Prostate gland (tissue), 2 donors: ENCODE results near the gene CLRN1. TPM values are rescaled to one million over a fixed set of nuclear protein-coding genes. Genes with fewer than 3 reads are reported as not detected.

Source experiments
- DNase-seq: peaks from one replicate; pipeline ENCODE4 v3.0.0-alpha.2; 2019; ENCODE audit warnings: low spot score
- H3K27ac ChIP-seq, 2 donors: fragments of 200-600 bp; sonication (generic); 2 replicates each; pipeline ENCODE4 v1.5.1; 2017 to 2019
- H3K27me3 ChIP-seq: fragments of 200-600 bp; sonication (generic); replicated peaks from 2 replicates; pipeline ENCODE4 v1.5.1; 2019; ENCODE audit not compliant: insufficient read depth
- H3K36me3 ChIP-seq, 2 donors: fragments of 200-600 bp; sonication (generic); 1 replicate in 1 of 2; 2 replicates in 1 of 2; pipeline versions ENCODE4 v1.5.1 to v1.8.1; 2017 to 2019
- H3K4me1 ChIP-seq: fragments of 200-600 bp; sonication (generic); replicated peaks from 2 replicates; pipeline ENCODE4 v1.5.1; 2019
- H3K4me3 ChIP-seq, 2 donors: fragments of 200-600 bp; sonication (generic); 2 replicates each; pipeline ENCODE4 v1.5.1; 2017 to 2019
- H3K9me3 ChIP-seq: fragments of 200-600 bp; sonication (generic); 2 replicates; pipeline ENCODE4 v1.5.1; 2017
- POLR2A ChIP-seq: fragments of 450-650 bp; IDR thresholded peaks from one replicate; pipeline ENCODE4 v1.6.1; 2016; ENCODE audit warnings: antibody characterized with exemption, mild to moderate bottlenecking
- POLR2AphosphoS5 ChIP-seq: sonication (generic); formaldehyde crosslinking; IDR thresholded peaks from one replicate; pipeline ENCODE4 v1.6.1; 2017; ENCODE audit warnings: antibody characterized with exemption
- WGBS: methylation state at CpG from one replicate; pipeline ENCODE4 v1.1.5; 2018; 5-methylcytosine and 5-hydroxymethylcytosine counted together
- intact Hi-C: fragments of 100-400 bp; cut with DNase I; formaldehyde crosslinking; loops from one replicate; pipeline ENCODE4 v1.14.2; 2022
- total RNA-seq, 2 donors: library from RNA; depleted of rRNA; stranded (reverse); fragments of >200 nt; gene quantifications; one replicate each; pipeline ENCODE4 v1.1.0, GENCODE V29; 2016
- TF ChIP-seq, protein P1 (sequence below), 4 experiments: fragments of 200-600 bp in 2 of 4; fragments of 450-650 bp in 2 of 4; sonication (generic) in 2 of 4; IDR thresholded peaks; 1 replicate in 3 of 4; 2 replicates in 1 of 4; pipeline ENCODE4 v1.5.1; 2016 to 2019; ENCODE audit warnings: antibody characterized with exemption in 4 of 4, mild to moderate bottlenecking in 2 of 4, moderate library complexity in 2 of 4

Gene CLRN1
- total RNA-seq, 2 donors from 2014 or later = 0.23 TPM; not detected in 1

DNA sequence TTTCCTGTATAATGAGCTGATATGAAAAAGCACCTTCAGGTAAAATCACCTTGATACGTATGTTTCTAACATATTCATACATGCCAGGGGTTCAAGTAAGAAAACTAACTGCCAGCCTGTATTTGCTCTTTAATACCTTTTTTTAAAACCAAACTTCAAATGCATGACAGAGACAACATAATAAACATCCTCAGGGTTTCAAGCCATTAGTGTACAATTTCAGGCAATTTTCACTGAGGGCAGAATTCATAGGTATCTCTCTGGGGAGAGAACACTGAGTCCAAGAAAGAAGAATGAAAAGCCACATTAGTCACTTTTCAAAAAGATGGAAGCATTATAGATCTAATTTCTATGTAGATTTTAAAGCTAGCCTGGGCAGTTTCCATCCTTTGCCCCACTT is 94.2 kb downstream of the CLRN1 start:
- H3K27ac ChIP-seq = no peak overlapping the region

DNA sequence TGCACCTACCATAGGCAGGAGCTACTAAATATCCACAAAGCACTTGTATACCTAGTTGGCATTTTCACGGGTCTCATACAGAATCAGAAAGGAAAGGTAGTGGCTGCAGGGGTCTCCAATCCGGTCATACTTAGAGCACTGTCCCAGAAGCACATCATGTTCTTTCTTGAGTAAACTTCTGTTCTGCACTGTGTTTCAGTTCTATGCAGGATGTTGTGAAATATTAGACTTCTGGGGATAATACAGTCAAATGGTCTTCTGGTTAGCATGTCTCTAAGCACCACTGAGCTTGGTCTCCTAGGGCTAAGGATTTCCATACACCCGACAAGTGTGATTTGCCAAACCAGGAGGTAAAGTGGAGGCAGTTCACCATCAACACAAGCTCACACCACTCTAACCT is 95.2 kb downstream of the CLRN1 start:
- intact Hi-C loops = no loop called here
- no peak for DNase-seq
- H3K9me3 ChIP-seq = no peaks in the 10 kb centered on the region
- H3K4me1 ChIP-seq = no peaks in the 10 kb centered on the region
- H3K4me3 ChIP-seq = no peak overlapping the region
- H3K36me3 ChIP-seq = no peaks in the 10 kb centered on the region
- TF ChIP-seq, protein P1, sequence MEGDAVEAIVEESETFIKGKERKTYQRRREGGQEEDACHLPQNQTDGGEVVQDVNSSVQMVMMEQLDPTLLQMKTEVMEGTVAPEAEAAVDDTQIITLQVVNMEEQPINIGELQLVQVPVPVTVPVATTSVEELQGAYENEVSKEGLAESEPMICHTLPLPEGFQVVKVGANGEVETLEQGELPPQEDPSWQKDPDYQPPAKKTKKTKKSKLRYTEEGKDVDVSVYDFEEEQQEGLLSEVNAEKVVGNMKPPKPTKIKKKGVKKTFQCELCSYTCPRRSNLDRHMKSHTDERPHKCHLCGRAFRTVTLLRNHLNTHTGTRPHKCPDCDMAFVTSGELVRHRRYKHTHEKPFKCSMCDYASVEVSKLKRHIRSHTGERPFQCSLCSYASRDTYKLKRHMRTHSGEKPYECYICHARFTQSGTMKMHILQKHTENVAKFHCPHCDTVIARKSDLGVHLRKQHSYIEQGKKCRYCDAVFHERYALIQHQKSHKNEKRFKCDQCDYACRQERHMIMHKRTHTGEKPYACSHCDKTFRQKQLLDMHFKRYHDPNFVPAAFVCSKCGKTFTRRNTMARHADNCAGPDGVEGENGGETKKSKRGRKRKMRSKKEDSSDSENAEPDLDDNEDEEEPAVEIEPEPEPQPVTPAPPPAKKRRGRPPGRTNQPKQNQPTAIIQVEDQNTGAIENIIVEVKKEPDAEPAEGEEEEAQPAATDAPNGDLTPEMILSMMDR (IDR thresholded peaks at IDR 0.05) = no peak
- no peak overlapping the region for H3K27ac ChIP-seq
- H3K27me3 ChIP-seq = no peaks in the 10 kb centered on the region
- 63% methylated on average over 3 of the region's 3 CpGs for WGBS

More for the DNA sequence above, 94.2 kb downstream of the CLRN1 start:
- Histone ChIP-seq H3K9me3 (no peaks in the 10 kb centered on the region), H3K27me3 (no peaks in the 10 kb centered on the region), H3K4me3 (no peak overlapping the region), H3K36me3 (no peaks in the 10 kb centered on the region), H3K4me1 (no peaks in the 10 kb centered on the region)
- no peak for DNase-seq
- intact Hi-C loops = no loop called here
- no peak for TF ChIP-seq POLR2A
- TF ChIP-seq POLR2AphosphoS5 = no peak
- TF ChIP-seq, protein P1 (IDR thresholded peaks at IDR 0.05) = no peak
- WGBS = 89% methylated on average over 1 of the region's 1 CpG

DNA sequence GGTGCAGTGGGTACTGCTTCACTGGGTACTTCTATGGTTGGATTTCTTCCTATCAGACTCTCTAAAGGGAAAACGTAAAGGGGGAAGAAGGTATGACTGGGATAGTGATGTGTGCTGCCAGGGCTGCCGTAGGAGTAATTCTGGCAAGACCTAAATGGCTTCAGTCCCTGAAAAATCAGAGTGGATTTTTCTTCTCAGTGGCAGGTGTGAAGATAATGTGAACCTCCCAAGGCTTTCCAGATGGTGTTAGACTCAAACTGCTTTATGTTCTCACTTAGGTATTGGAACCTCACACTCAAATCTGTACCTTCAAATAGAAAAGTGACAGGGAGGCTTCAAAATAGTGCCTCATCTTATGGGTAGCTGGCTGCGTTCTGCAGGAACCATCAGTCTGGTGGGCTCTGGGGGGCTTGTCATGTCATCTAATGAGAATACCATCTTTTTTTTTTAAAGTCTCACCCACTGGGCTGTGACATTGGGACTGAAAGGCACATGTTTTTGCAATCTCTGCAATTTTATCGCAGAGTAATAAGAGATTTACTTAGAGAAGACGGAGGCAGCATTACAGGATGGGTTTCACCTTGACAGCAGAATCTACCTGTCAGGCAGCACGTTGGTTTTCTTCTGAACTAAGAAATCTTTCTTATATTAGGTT is 95.8 kb downstream of the CLRN1 start:
- intact Hi-C loops = no loop called here

More for the DNA sequence above, 95.8 kb downstream of the CLRN1 start:
- H3K27me3 ChIP-seq = no peaks in the 10 kb centered on the region
- TF ChIP-seq, protein P1 (IDR thresholded peaks at IDR 0.05) = no peak
- no peak for TF ChIP-seq POLR2A
- TF ChIP-seq POLR2AphosphoS5 = no peak
- 85% methylated on average over 6 of the region's 6 CpGs for WGBS
- no peaks in the 10 kb centered on the region for H3K9me3 ChIP-seq
- H3K4me1 ChIP-seq = no peaks in the 10 kb centered on the region
- H3K4me3 ChIP-seq = no peak overlapping the region
- H3K36me3 ChIP-seq = no peaks in the 10 kb centered on the region
- no peak for DNase-seq
- no peak overlapping the region for H3K27ac ChIP-seq

Other genes starting within 250 kb of the CLRN1 start
- gene SIAH2, start 209.6 kb downstream of the CLRN1 start, total RNA-seq = 10 to 100 TPM; 47.4 to 48.9 TPM
- gene MINDY4B, start 67.3 kb downstream of the CLRN1 start, total RNA-seq = not detected
- gene MED12L, start 112.9 kb upstream of the CLRN1 start, total RNA-seq = 1 to 10 TPM; 3.6 to 4.3 TPM
- gene GPR171, start 230.5 kb upstream of the CLRN1 start, total RNA-seq = under 1 TPM; 0.18 to 0.85 TPM